ENCODE results near the gene FAM43A.

Gene FAM43A

DNA sequence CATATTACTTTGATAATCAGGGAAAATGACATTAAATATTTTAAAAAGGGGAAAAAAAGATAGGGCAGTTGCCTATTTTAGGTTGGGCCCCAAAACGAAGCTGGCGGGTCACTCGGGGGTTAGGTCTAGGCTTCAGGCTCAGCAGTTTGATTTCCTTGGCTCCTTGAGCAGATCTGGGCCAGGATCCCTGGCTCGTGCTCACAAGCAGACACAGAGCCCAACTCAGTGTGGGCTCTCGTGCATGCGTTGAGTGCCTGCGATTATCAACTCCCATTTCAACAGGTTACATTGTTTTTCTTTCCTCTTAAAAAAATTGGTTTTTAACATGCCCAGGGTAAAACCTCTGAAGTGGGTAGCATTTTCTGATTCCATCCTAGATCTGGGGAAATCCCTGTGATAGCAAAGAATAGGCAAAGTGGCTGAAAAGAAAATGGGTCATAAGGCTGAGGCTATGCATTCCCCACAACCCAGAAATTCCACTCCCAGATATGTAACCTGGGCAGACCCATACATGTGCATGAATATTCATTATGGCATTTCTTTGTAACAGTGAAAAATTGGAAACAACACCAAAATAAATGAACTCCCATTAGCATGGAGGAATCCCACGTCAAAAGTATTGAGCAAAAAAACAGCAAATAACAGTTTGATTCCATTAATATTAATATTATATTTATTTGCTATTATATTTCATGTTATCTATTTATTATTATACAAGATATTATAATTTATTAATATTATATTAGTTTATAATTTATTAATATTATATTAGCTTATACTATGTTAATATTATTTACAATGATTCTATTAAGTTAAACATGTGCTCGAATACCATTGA is 27.8 kb downstream of the FAM43A start:
- no peak for DNase-seq

DNA sequence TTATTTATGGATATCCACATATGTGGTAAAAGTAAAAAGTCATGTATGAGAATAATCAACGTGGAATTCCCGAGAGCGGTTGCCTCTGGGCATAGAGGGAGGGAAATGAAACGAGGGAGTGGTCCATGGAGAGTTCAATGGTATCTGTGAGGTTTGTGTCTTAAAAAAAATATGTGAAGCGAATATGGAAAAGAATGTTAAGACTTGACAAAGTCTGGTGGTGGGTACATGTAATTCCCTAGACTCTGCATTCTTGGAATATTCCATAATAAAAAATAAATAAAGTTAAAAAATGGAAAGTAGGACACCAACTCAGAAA is 28.4 kb downstream of the FAM43A start:
- DNase-seq: no peak

DNA sequence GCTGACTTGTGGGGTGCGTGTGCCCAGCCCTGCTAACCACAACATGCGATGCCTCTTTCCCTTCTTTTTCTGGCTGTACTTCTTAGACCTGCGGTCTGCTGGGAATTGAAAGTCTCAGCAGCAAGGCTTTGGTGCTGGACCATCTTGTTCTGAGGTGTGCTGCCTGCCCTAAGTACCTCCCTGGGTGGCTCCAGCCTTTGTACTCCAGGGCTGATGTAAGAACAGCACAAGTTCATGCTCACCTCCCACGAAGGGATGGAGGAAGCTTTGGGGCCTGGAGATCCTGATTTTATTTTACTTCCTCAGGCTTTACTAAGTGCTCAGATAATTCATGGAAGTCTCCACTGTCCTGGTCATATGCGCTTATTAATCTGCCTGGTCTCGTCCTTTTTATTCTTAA is 28.9 kb downstream of the FAM43A start:
- no peak for DNase-seq

DNA sequence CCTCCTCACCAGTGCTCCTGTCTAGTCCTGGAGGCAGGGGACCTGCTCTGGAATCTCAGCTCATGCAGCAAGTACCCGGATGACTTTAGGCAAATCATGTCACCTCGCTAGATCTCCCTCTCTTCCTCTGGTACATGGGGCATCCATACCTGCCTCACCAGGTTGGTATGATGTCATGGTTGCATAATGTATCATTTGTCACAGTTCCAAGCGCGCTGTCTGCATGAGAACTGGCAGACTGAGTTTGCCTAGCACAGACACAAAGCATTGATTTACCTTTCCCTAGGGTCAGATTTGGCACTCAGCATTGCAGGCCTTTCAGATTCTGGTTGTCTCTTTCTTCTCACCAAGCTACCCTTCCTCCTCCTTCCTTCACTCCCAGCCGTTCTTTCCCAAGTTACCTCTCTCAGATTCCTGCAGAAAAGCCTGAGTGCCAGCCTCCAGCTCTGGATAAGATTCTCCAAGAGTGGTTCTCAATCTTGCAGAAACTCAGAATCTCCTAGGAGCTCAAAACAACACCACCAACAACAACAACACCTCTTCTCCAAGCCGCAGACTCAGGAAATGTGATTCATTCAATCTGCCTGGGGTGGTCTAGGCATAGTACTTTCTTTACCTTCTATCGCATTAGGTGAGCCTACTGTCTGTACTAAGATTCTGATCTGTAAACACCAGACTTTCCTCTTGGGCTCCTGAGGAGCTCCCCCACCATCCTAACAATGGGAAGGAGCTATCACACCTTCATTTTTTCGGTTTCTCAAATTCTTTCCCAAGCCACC is 29.5 kb downstream of the FAM43A start:
- no peak for DNase-seq

DNA sequence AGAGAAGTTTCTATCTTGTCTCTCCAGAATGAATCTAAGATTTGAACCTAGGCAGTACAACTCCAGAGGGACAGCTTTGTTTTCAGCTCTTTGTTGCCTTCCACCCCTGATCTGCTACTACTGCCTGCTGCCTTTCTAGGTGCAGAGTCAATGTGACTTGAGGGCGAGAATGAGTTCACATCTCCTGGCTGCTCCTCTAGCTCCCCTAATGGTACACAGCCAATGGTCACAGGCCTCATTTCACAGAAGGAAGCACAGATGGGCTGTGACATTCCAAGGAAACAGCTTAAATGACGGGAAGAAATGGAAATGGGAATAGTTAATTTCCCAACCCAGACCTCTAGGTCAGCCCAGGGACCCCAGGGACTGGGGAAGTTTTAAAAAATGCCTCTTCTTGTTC is 32.4 kb downstream of the FAM43A start:
- no peak for DNase-seq

DNA sequence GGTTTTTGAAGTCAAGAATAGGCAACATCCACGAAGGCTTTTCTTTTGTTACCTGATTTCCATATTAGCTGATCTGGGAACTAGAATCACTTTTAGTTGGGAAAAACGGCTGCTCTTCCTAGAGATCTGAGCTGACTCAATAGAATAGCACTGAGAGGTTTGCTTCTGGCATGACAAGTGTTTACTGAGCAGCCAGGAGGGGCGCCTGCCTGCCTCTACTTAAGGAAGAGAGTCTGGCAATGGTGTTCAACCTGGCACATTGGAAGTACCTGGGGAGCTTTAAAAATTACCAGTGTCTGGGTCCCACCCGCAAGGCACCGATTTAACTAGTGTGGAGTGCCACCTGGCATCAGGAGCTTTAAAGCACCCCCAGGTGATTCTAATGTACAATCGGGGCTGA is 34.4 kb downstream of the FAM43A start:
- no peak for DNase-seq

DNA sequence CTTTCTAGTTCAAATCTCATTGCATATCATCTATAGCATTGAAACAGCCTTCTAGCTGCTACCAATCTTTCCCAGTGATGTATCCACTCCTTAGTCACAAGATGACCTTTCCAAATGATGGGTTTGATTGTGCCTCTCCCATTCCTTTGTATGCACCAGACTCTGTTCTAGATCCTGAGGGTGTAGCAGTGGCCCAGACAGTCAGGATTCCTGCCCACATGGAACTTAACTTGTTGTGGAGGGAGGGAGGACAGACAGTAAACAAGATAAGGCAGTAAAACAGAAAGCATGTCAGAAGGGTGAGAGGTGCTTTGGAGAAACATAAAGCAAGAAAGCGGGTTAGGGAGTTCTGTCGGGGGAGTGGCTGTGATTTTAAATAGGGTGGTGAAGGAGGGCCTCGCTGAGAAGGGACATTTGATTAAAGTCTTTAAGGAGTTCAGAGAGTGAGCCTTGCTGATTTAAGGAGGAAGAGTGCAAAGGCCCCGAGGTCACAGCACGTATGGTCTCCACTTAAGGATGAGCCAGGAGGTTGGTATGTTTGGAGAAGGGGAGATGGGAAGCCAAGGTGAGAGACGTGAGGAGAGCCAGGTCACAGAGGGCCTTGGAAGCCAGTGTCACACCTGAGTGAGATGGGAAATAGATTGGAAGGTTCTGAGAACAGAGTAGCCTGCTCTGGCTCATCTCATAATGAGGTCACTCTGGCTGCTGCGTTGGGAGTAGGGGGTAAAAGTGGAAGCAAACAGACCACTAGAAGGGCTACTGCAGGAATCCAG is 38.3 kb downstream of the FAM43A start:
- DNase-seq: no peak

DNA sequence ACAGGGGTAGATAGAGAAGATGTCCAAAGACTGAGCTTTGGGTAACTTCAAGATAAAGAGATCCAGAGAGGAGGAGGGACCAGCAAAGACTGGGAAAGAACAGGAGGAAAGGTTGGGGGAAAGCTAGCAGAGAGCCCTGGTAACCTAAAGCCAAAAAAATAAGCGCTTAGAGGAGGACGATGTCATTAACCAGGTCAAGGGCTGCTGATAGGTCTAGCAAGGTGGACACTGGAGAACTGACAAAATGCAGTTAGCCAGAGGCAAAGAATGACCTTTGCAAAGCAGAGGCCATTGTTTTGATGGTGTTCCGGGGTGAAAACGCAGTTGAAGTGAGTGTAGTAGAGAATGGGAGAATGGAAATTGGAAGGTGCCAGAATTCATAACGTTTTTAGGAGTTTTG is 39.7 kb downstream of the FAM43A start:
- no peak for DNase-seq

DNA sequence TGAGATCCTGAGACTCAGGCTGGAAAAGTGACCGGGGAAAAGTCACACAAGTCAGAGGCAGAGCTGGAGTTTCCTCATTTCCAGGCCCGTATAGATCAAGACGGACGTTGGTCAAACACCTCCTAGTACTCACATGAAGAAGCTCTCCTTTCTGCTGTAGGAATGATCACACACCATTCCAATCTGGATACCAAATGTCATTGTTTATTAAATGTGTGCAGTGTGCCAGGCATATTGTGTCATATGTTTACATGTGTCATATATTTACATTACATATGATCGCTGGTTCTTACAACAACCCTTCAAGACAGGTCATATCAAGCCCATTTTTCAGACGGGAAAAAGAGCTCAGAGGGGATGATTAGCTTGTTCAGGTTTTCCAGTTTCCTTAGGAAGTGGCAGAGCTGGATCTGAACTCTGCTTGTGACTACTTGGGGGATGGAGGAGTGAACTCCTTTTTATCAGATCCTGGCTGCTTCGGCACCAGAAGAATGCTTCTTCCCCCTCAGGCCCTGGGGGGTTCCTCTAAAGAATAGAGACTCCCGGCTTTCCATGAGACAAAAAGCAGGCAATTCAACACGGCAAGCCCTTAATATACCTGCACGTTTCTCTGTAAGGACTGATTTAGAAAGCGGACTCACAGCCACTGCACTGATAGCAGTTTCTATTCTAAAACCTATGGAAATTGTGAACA is 41.9 kb downstream of the FAM43A start:
- no peak for DNase-seq

DNA sequence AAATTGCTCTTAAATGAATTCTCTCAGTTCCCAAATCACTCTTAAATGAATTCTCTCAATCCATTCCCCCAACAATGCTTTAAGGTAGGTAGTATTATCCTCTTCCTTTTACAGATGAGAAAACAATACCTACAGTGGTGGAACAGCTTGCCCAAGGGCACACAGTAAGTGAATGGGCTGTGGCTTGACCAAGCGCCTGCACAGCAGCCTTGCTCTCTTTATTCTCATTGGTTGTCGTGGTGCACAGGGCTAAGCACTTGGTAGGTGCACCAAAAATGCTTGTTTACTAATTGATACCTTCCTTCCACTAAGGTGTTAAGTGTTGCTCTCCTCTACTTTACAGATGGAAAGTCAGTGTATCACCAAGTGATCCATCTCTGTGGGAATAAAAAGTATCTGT is 43.3 kb downstream of the FAM43A start:
- DNase-seq: no peak

DNA sequence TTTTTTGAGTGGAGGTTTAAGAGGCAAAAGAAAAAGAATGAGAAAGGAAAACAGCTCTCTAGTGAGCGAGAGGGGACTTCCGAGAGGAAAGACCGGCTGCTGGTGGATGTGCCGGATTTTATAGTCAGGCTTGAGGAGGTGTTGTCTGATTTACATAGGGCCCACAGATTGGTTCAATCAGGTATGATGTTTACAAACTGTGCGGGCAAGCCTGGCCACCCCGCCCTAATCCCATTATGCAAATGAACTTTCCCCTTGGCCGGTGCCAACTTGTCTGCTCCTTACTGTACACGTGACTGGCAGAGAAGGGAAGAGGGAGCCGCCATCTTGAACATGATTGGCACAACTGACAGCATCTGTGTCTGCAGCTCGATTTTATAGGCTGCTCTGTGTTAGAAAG is 44.7 kb downstream of the FAM43A start:
- no peak for DNase-seq

DNA sequence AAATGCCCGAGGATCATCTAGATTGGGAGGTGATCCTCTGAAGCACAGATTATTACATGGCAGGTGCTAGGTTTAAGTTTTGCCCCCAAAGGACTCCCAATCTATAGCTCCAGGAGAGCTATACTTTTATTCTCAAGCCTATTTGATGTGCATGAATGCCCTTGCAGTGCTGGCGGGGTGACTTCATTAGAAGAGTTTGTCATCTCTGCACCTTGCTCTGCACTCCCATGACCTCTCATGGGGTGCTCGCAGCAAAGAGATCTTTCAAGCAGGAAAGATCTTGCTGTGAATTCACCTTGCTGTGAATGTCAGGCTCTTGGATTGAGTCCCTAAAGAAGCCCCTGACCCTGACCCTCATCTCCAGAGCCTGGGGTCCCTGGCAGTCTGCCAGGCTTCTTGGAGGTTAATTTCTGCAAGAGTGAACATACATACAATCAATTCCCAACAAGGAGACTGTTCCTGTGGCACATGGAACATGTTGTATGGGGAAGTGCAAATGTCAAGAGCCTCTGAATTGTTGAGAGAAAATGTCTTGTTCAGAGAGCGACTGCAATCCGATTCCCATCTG is 45.9 kb downstream of the FAM43A start:
- DNase-seq: no peak

DNA sequence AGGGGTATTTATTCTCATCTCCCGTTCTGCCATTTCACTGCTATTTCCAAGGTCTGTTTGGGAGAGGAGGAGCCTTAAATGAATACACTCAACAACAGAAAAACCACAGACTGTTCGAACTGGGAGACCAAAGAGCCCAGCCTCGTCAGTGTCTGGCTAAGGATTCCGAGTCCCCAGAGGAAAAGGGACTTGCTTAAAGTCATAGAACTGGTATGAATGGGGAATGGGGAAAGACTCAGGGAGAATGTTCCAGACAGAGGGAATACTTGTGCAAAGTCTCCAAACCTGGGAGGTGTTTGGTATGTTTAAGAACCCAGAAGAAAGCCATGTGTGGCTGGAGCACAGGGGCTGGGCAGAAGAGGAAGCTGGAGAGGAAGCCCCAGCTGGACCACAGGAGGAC is 46.9 kb downstream of the FAM43A start:
- no peak for DNase-seq

DNA sequence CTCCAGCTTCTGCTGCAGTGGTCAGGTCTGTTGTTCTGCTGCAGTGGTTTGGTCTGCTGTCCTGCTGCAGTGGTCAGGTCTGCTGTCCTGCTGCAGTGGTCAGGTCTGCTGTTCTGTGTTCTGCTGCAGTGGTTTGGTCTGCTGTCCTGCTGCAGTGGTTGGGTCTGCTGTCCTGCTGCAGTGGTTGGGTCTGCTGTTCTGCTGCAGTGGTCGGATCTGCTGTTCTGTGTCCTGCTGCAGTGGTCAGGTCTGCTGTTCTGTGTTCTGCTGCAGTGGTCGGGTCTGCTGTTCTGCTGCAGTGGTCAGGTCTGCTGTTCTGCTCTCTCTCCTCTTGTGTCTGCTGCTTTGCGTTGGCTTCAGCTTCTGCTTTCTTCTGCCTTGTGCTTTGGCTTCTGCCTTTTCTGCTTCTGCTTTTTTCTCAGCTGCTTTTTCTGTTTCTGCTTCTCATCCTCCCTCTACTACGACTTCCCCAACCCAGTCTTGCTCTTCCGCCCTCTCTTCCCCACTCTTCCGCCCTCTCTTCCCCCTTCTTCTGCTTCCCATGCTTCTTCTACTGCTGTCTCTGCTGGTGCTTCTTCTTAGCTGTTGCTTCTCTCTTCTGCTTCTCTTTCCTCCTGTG is 50.7 kb downstream of the FAM43A start:
- DNase-seq: no peak

DNA sequence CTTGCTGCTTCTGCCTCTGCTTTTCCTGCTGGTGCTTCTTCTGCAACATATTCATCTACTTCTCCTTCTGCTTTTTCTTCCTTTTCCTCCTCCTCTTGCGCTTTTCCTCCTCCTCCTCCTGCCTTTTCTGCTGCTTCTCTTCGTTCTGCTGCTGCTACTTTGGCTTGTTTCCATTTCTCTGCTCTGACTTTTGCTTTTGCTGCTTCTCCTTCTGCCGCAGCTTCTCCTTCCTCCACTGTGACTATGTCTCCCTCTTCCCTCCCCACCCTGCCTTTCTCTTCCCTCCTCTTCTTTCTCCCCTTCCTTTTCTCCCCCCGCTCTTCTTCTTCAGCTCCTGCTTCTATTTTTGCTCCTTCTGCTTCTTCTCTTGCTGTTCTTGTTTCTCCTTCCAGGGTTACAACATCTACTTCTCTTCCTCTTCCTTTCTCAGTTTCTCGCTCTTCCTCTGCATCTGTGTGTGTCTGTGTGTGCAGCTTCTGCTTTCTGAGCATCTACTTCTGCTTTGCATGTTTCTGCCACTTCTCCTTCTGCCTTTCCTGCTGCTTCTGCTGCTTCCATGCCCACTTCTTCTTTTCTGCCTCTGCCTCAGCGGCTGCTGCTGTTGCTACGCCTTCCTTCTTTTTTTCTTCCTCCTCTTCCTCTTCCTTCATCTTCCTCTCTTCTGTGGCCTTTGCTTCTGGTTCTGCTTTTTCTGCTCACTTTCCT is 51.4 kb downstream of the FAM43A start:
- no peak for DNase-seq

All from NCI-H2081 treated with DMSO at 0.1 percent for 48 hours (cell line).